22Rv1 (cell line): Measurements from ENCODE around the gene ENTPD2.

Source experiments
- H3K27ac ChIP-seq: fragments of 450-650 bp; 2 replicates; pipeline ENCODE4 v1.5.1; 2017
- CTCF ChIP-seq: fragments of 450-650 bp; IDR thresholded peaks from 2 replicates; pipeline ENCODE4 v1.5.1; 2017; ENCODE audit warnings: mild to moderate bottlenecking
- ZFX ChIP-seq: fragments of 450-650 bp; IDR thresholded peaks from 2 replicates; pipeline ENCODE4 v1.6.1; 2017; ENCODE audit warnings: antibody characterized with exemption, borderline replicate concordance

ENTPD2 gene

GRCh38 chr9:137034039-137034708, 19.7 kb downstream of the ENTPD2 start:
- TF ChIP-seq CTCF (no peak), ZFX (no peak)
- H3K27ac ChIP-seq, result peak overlapping the region; percentile 67

GRCh38 chr9:137033481-137033880, 20.4 kb downstream of the ENTPD2 start:
- H3K27ac ChIP-seq, result peak overlapping the region; percentile 39; the same call in 1 of the 2 replicates

- H3K27ac ChIP-seq, result 0 out of 2 replicates have a peak overlapping the region, but pooled peaks have one; percentile 39
- no peak for TF ChIP-seq ZFX
- no peak for TF ChIP-seq CTCF
Measured at GRCh38 chr9:137032858-137033257, 21.0 kb downstream of the ENTPD2 start.

GRCh38 chr9:137031904-137032640, 21.8 kb downstream of the ENTPD2 start, which contains the start of gene FUT7:
TSS of gene FUT7 (minus strand) at chr9:137032088. CDS start at chr9:137031991, 97 bp downstream.
- TF ChIP-seq CTCF (no peak), ZFX (no peak)
- H3K27ac ChIP-seq, result 0 out of 2 replicates have a peak within 1 kb of the TSS, but pooled peaks have one; percentile 39

- no peak for TF ChIP-seq ZFX
- TF ChIP-seq CTCF, result no peak
- H3K27ac ChIP-seq, result no peak overlapping the region
Measured at GRCh38 chr9:137030538-137031527, 23.0 kb downstream of the ENTPD2 start.

- no peak for TF ChIP-seq ZFX
- no peak for TF ChIP-seq CTCF
- H3K27ac ChIP-seq, result no peak overlapping the region
Measured at GRCh38 chr9:137030006-137030405, 23.9 kb downstream of the ENTPD2 start.
